Liver (tissue), 9 donors: Measurements from ENCODE around the gene VIPR2. TPM values are rescaled to one million over a fixed set of nuclear protein-coding genes. Genes with fewer than 3 reads are reported as not detected.

Experiments used
- DNase-seq: peaks from one replicate; pipeline ENCODE4 v3.0.0-alpha.2; 2017; ENCODE audit warnings: low spot score
- H3K27ac ChIP-seq, 2 donors: one replicate each; pipeline ENCODE4 v1.7.0; 2013; ENCODE audit warnings: inconsistent platforms in 2 of 2, low read length in 2 of 2, control low read depth in 1 of 2, low read depth in 1 of 2, mild to moderate bottlenecking in 1 of 2
- H3K27me3 ChIP-seq, 4 donors: one replicate each; pipeline versions ENCODE4 v1.6.1 to v1.7.0; 2013; ENCODE audit warnings: low read length in 3 of 4, inconsistent platforms in 1 of 4, mild to moderate bottlenecking in 1 of 4, moderate library complexity in 1 of 4; ENCODE audit not compliant: control insufficient read depth in 4 of 4, insufficient read depth in 4 of 4
- H3K36me3 ChIP-seq, 4 donors: one replicate each; pipeline versions ENCODE4 v1.6.1 to v1.7.0; 2013; ENCODE audit warnings: low read length in 3 of 4, mild to moderate bottlenecking in 3 of 4, low read depth in 1 of 4, moderate library complexity in 1 of 4; ENCODE audit not compliant: control insufficient read depth in 4 of 4, insufficient read depth in 3 of 4
- H3K4me1 ChIP-seq, 4 donors: one replicate each; pipeline versions ENCODE4 v1.6.1 to v1.7.0; 2013; ENCODE audit warnings: low read length in 3 of 4, mild to moderate bottlenecking in 3 of 4, moderate library complexity in 1 of 4; ENCODE audit not compliant: control insufficient read depth in 4 of 4, insufficient read depth in 4 of 4
- H3K4me3 ChIP-seq, 3 donors: one replicate each; pipeline versions ENCODE4 v1.6.1 to v1.7.0; 2013; ENCODE audit warnings: low read length in 3 of 3, control low read depth in 1 of 3, low read depth in 1 of 3, mild to moderate bottlenecking in 1 of 3
- H3K9ac ChIP-seq, 2 donors: one replicate each; pipeline ENCODE4 v1.7.0; 2013; ENCODE audit warnings: low read length in 2 of 2, mild to moderate bottlenecking in 2 of 2, moderate library complexity in 2 of 2, control low read depth in 1 of 2, low read depth in 1 of 2
- H3K9me3 ChIP-seq, 4 donors: one replicate each; pipeline versions ENCODE4 v1.6.1 to v1.7.0; 2013; ENCODE audit warnings: low read length in 3 of 4; ENCODE audit not compliant: control insufficient read depth in 4 of 4
- CTCF ChIP-seq: fragments of 150-350 bp; IDR thresholded peaks from 2 replicates; pipeline ENCODE4 v1.5.1; 2017; ENCODE audit warnings: improper control_type of control experiment, low read depth, low read length; ENCODE audit not compliant: missing input control
- EGR1 ChIP-seq, 2 donors: IDR thresholded peaks; 2 replicates each; pipeline ENCODE4 v1.6.1; 2016 to 2018; ENCODE audit warnings: antibody characterized with exemption in 2 of 2, low read depth in 2 of 2
- FOXA1 ChIP-seq: IDR thresholded peaks from 2 replicates; pipeline ENCODE4 v1.6.1; 2016; ENCODE audit warnings: antibody characterized with exemption
- FOXA2 ChIP-seq: IDR thresholded peaks from 2 replicates; pipeline ENCODE4 v1.6.1; 2016; ENCODE audit warnings: antibody characterized with exemption
- GABPA ChIP-seq, 2 donors: IDR thresholded peaks in 1 of 2; conservative IDR thresholded peaks in 1 of 2; 2 replicates each; pipeline ENCODE4 v1.6.1; 2016; ENCODE audit warnings: antibody characterized with exemption in 2 of 2, mild to moderate bottlenecking in 1 of 2, moderate library complexity in 1 of 2
- HNF4A ChIP-seq, 2 donors: conservative IDR thresholded peaks; 2 replicates each; pipeline ENCODE4 v1.6.1; 2016; ENCODE audit warnings: antibody characterized with exemption in 2 of 2, mild to moderate bottlenecking in 2 of 2
- HNF4G ChIP-seq: IDR thresholded peaks from 2 replicates; pipeline ENCODE4 v1.6.1; 2016; ENCODE audit warnings: antibody characterized with exemption
- JUND ChIP-seq, 2 donors: IDR thresholded peaks; 2 replicates each; pipeline ENCODE4 v1.6.1; 2016; ENCODE audit warnings: antibody characterized with exemption in 2 of 2
- NR2F2 ChIP-seq: IDR thresholded peaks from 2 replicates; pipeline ENCODE4 v1.6.1; 2016; ENCODE audit warnings: antibody characterized with exemption
- RAD21 ChIP-seq, 2 donors: IDR thresholded peaks; 2 replicates each; pipeline ENCODE4 v1.6.1; 2016; ENCODE audit warnings: antibody characterized with exemption in 2 of 2, mild to moderate bottlenecking in 2 of 2
- RXRA ChIP-seq, 2 donors: IDR thresholded peaks; 2 replicates each; pipeline ENCODE4 v1.6.1; 2017 to 2018; ENCODE audit warnings: antibody characterized with exemption in 2 of 2, mild to moderate bottlenecking in 1 of 2
- SP1 ChIP-seq: IDR thresholded peaks from 2 replicates; pipeline ENCODE4 v1.6.1; 2018; ENCODE audit warnings: antibody characterized with exemption, mild to moderate bottlenecking
- TAF1 ChIP-seq: conservative IDR thresholded peaks from 2 replicates; pipeline ENCODE4 v1.6.1; 2016; ENCODE audit warnings: antibody characterized with exemption, mild to moderate bottlenecking
- YY1 ChIP-seq: IDR thresholded peaks from 2 replicates; pipeline ENCODE4 v1.6.1; 2016; ENCODE audit warnings: antibody characterized with exemption, mild to moderate bottlenecking
- WGBS: extraction: QIAGEN DNeasy Blood & Tissue Kit; methylation state at CpG from one replicate; pipeline ENCODE4 v1.1.7; 2013; 5-methylcytosine and 5-hydroxymethylcytosine counted together
- polyA plus RNA-seq, 2 donors: library from polyadenylated mRNA; stranded (reverse) in 1 of 2; unstranded in 1 of 2; fragments of 200-250 nt in 1 of 2; fragments of >200 nt in 1 of 2; fragmentation: Nextera tagmentation in 1 of 2; extraction: Ambion mirVana in 1 of 2; gene quantifications; one replicate each; pipeline versions ENCODE4 v1.2.1 to v1.2.3, GENCODE V29; 2013 to 2015
- total RNA-seq, 2 donors: library from RNA; depleted of rRNA; stranded (reverse); fragments of >200 nt; gene quantifications; one replicate each; pipeline ENCODE4 v1.2.3, GENCODE V29; 2014
- TF ChIP-seq, protein P1 (sequence below): IDR thresholded peaks from 2 replicates; pipeline ENCODE4 v1.6.1; 2016; ENCODE audit warnings: antibody characterized with exemption
- TF ChIP-seq, protein P2 (sequence below): IDR thresholded peaks from 2 replicates; pipeline ENCODE4 v1.6.1; 2016; ENCODE audit warnings: antibody characterized with exemption
- TF ChIP-seq, protein P3 (sequence below): IDR thresholded peaks from 2 replicates; pipeline ENCODE4 v1.6.1; 2016; ENCODE audit warnings: antibody characterized with exemption, mild to moderate bottlenecking
- TF ChIP-seq, protein P4 (sequence below): IDR thresholded peaks from 2 replicates; pipeline ENCODE4 v1.6.1; 2016; ENCODE audit warnings: antibody characterized with exemption
- donor health status: healthy.
- donor health status: healthy.
- donor health status: healthy.
- donor health status: healthy.
- donor health status: healthy.

The VIPR2 gene
- total and polyA plus RNA-seq, 4 donors, result 0.05 to 0.17 (median 0.10) TPM; not detected in 1

DNA sequence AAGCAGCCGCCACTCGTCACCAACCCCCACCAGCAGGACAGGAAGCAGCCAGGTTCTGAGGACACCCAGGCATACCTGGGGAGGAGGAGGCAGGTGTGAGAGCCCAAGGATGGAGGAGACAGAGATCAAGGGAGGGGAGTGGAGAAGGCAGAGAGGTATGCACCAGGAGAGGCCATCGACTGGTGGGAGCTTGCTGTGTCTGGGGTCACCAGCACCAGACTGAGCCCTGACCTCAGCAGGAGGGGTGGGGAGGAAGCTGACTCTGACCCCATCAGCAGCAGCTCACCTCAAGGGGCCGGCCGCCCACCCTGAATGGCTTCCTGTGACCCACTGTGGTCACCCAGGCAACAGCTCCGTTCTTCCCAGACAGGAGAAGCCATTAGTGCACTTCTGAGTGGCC, 7.8 kb downstream of the VIPR2 start:
- no peaks in the 10 kb centered on the region for H3K36me3 ChIP-seq
- DNase-seq, result no peak
- H3K9ac ChIP-seq, result no peak overlapping the region
- no peak overlapping the region for H3K4me3 ChIP-seq
- H3K4me1 ChIP-seq, result no peaks in the 10 kb centered on the region
- 54% methylated on average over 6 of the region's 6 CpGs for WGBS
- no peaks in the 10 kb centered on the region for H3K9me3 ChIP-seq
- H3K27ac ChIP-seq, result no peak overlapping the region
- peaks cover 0 to 9% (median 1%) of the 10 kb centered on the region in 4 donors for H3K27me3 ChIP-seq
- TF ChIP-seq CTCF (no peak), TAF1 (no peak)
- TF ChIP-seq, protein P1, sequence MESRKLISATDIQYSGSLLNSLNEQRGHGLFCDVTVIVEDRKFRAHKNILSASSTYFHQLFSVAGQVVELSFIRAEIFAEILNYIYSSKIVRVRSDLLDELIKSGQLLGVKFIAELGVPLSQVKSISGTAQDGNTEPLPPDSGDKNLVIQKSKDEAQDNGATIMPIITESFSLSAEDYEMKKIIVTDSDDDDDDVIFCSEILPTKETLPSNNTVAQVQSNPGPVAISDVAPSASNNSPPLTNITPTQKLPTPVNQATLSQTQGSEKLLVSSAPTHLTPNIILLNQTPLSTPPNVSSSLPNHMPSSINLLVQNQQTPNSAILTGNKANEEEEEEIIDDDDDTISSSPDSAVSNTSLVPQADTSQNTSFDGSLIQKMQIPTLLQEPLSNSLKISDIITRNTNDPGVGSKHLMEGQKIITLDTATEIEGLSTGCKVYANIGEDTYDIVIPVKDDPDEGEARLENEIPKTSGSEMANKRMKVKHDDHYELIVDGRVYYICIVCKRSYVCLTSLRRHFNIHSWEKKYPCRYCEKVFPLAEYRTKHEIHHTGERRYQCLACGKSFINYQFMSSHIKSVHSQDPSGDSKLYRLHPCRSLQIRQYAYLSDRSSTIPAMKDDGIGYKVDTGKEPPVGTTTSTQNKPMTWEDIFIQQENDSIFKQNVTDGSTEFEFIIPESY, result no peak

- Histone ChIP-seq H3K36me3 (no peaks in the 10 kb centered on the region), H3K4me1 (no peaks in the 10 kb centered on the region), H3K27me3 (peaks cover 0 to 9% (median 0%) of the 10 kb centered on the region in 4 donors), H3K4me3 (no peak overlapping the region), H3K27ac (no peak overlapping the region), H3K9ac (no peak overlapping the region), H3K9me3 (no peaks in the 10 kb centered on the region)
- DNase-seq, result no peak
- TF ChIP-seq TAF1 (no peak), FOXA1 (no peak), RXRA (IDR thresholded peaks at IDR 0.05) (no peak), RAD21 (IDR thresholded peaks at IDR 0.05) (no peak), NR2F2 (no peak), SP1 (no peak), JUND (IDR thresholded peaks at IDR 0.05) (no peak), YY1 (no peak), FOXA2 (no peak), GABPA (IDR thresholded peaks at IDR 0.05 in 1 of 2, conservative IDR thresholded peaks at IDR 0.05 in 1 of 2) (no peak), HNF4G (no peak), HNF4A (conservative IDR thresholded peaks at IDR 0.05) (no peak), EGR1 (IDR thresholded peaks at IDR 0.05; ENCODE audit: low read depth in 2 of 2) (no peak), CTCF (no peak)
- TF ChIP-seq, protein P2, sequence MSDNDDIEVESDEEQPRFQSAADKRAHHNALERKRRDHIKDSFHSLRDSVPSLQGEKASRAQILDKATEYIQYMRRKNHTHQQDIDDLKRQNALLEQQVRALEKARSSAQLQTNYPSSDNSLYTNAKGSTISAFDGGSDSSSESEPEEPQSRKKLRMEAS, result no peak
- TF ChIP-seq, protein P3, sequence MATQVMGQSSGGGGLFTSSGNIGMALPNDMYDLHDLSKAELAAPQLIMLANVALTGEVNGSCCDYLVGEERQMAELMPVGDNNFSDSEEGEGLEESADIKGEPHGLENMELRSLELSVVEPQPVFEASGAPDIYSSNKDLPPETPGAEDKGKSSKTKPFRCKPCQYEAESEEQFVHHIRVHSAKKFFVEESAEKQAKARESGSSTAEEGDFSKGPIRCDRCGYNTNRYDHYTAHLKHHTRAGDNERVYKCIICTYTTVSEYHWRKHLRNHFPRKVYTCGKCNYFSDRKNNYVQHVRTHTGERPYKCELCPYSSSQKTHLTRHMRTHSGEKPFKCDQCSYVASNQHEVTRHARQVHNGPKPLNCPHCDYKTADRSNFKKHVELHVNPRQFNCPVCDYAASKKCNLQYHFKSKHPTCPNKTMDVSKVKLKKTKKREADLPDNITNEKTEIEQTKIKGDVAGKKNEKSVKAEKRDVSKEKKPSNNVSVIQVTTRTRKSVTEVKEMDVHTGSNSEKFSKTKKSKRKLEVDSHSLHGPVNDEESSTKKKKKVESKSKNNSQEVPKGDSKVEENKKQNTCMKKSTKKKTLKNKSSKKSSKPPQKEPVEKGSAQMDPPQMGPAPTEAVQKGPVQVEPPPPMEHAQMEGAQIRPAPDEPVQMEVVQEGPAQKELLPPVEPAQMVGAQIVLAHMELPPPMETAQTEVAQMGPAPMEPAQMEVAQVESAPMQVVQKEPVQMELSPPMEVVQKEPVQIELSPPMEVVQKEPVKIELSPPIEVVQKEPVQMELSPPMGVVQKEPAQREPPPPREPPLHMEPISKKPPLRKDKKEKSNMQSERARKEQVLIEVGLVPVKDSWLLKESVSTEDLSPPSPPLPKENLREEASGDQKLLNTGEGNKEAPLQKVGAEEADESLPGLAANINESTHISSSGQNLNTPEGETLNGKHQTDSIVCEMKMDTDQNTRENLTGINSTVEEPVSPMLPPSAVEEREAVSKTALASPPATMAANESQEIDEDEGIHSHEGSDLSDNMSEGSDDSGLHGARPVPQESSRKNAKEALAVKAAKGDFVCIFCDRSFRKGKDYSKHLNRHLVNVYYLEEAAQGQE, result no peak
- TF ChIP-seq, protein P1, result no peak
- TF ChIP-seq, protein P4, sequence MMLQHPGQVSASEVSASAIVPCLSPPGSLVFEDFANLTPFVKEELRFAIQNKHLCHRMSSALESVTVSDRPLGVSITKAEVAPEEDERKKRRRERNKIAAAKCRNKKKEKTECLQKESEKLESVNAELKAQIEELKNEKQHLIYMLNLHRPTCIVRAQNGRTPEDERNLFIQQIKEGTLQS, result no peak
- 77% methylated on average over 7 of the region's 7 CpGs for WGBS
These were observed 8.2 kb downstream of the VIPR2 start for GRCh38 chr7:159136442-159136841.
